Astrocyte of the spinal cord (primary cell): ENCODE measurements around the gene C1orf74.

Experiments used
- DNase-seq: peaks from one replicate; pipeline ENCODE4 v3.0.0; 2011; ENCODE audit warnings: low read depth, low spot score
- H3K4me3 ChIP-seq: 2 replicates; pipeline ENCODE4 v1.5.1; 2011; ENCODE audit warnings: low read depth, mild to moderate bottlenecking, low read length, moderate library complexity
- in situ Hi-C: cut with HindIII; loops from 2 replicates; pipeline ENCODE4 v1.10.0; 2017; ENCODE audit warnings: low sequenced_read_pairs
- TF ChIP-seq, protein P1 (sequence below): IDR thresholded peaks from 2 replicates; pipeline ENCODE4 v1.5.1; 2012; ENCODE audit warnings: low read depth, mild to moderate bottlenecking, low read length, inconsistent platforms

Gene C1orf74

DNA sequence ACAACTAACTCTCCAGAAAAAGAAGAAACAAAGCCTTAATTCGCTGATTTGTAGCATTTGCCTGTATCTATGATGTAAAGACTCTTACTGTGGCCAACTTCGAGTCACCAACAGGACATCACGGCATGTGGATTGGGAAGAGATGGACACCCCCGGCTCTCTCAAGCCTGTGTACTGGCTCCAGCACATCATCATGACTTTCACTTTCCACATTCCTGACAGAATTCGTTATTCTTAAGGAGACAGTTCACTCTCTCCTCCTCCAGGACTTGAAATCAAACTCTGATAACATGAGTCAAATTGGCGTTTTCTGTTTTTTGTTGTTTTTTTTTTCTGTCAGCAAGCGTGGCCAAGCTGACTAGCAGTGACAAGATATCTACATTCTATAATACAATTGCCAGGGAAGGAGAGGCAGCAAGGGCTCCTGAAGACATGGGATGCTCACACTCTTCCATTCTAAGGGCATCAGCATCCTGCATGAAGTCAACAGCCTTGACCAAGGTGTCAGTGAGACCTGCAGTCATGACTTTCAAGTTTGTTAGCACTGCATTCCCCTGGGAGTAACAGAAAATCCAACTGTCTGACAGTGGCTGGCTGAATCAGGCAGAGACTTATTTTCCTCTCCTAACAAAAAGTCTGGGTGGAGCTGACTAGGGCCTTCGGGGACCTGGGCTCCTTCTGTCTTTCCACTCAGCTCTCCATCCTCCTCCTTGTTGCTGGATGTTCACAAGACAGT, 41.8 kb downstream of the C1orf74 start:
- in situ Hi-C loops = no loop called here
- H3K4me3 ChIP-seq = no peak overlapping the region
- TF ChIP-seq, protein P1, sequence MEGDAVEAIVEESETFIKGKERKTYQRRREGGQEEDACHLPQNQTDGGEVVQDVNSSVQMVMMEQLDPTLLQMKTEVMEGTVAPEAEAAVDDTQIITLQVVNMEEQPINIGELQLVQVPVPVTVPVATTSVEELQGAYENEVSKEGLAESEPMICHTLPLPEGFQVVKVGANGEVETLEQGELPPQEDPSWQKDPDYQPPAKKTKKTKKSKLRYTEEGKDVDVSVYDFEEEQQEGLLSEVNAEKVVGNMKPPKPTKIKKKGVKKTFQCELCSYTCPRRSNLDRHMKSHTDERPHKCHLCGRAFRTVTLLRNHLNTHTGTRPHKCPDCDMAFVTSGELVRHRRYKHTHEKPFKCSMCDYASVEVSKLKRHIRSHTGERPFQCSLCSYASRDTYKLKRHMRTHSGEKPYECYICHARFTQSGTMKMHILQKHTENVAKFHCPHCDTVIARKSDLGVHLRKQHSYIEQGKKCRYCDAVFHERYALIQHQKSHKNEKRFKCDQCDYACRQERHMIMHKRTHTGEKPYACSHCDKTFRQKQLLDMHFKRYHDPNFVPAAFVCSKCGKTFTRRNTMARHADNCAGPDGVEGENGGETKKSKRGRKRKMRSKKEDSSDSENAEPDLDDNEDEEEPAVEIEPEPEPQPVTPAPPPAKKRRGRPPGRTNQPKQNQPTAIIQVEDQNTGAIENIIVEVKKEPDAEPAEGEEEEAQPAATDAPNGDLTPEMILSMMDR = no peak
- DNase-seq = peak; percentile 71

DNA sequence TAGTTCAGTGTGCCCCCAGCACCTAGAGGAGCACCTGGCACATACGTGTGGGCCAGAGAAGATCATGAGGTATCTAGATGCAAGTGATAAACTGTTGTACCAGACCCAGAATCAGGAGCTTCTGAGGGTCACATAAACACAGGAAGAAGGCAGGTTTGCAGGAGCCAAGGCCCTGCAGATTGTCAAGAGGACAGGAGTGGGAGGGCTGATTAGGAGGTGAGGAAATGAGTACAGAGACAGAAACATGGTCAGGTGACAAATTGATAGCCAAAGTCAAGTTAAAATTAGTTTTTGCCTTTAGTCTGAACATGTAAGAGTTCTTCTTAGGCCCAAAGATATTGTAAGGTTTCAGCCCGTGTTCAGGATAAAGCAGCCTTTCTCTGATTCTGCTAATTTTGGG, 42.5 kb downstream of the C1orf74 start:
- in situ Hi-C loops = no loop called here
- DNase-seq = no peak
- H3K4me3 ChIP-seq = no peak overlapping the region
- TF ChIP-seq, protein P1 = no peak

DNA sequence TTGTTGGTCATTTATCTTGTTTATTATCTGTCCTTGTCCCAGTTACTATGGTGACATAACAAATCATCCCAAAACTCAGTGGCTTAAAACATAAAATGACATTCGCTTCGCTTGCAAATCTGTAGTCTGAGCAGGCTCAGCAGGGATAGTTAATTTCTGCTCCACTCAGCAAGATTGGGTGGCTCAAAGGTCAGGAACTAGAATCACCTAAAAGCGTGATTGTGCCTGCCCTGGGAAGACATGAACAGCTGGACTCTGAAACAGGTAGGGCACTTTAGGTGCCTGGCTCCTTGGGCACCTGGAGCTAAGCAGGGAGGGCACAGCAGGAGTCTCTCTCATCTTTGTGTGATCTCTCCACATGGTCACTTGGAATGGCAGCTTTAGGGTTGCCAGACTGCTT, 43.2 kb downstream of the C1orf74 start:
- DNase-seq = no peak
- H3K4me3 ChIP-seq = no peak overlapping the region
- TF ChIP-seq, protein P1 = no peak
- in situ Hi-C loops = no loop called here

DNA sequence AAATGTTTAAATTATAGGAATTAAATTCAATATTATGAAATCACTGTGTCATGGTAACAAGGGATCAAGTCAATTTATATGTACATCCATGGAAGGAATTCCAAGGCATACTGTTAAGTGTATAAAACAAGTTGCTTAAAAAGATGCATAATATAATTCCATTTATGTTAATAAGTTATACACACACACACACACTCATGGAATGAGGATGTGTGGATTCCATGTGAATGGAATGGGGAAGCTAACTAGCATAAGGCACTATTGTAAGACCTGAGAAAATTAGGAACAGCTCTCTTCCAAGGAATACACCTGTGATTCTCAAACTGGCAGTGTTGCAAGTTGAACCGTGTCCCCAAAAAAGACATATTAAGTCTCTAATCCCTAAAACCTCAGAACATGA, 46.1 kb downstream of the C1orf74 start:
- in situ Hi-C loops = no loop called here
- TF ChIP-seq, protein P1 = no peak
- no peak overlapping the region for H3K4me3 ChIP-seq
- no peak for DNase-seq

DNA sequence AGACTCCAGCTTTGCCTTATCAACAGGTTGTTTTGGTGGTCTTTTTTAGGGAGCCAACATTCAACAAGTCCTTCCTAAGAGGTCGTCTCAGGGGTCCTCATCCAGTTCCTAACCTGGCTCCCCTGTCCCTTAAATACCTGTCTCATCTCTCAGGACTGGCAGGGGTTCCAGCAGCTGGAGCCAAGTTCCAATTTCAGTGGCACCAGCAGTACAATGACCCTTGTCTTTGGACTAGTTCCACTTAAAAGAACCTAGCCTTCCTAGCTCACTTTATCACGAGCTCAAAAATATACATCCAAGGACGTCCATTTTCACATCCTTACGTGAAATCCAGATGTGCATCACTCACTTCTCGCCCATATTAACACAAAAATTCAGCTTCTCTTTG, 47.2 kb downstream of the C1orf74 start:
- TF ChIP-seq, protein P1 = no peak
- DNase-seq = no peak
- in situ Hi-C loops = no loop called here
- H3K4me3 ChIP-seq = no peak overlapping the region

DNA sequence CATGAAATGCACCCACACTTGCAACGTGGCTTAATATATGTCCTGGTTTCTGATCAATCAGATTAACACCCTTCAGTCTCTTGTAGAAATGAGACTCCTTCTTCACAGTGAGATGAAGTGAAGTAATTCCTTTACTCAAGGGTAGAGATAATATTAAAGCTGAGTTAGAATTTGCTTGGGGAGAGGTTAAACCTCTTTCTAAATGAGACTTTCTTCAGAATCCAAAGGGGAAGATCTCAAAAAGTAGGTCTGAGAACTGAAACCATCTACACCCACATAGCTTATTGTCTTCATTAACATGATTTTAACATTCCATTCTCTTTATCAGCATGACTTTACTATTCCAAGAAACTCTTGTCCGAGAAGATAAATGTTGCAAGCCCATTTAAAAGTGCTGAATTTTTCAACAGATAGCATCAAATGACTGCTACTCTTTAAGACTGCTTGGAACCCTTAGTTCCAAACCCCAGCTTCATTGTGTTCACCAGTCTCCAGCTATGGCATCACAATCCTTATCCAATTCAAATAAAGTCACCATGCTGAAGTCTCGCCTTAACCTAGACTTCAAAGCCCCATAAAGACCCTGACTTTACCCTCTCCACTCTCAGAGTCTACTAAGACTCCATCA, 47.8 kb downstream of the C1orf74 start:
- no peak for DNase-seq
- no peak overlapping the region for H3K4me3 ChIP-seq
- in situ Hi-C loops = no loop called here
- TF ChIP-seq, protein P1 = no peak
